ENCODE measurements around the gene STK32B. TPM values are rescaled to one million over a fixed set of nuclear protein-coding genes. Genes with fewer than 3 reads are reported as not detected.

The STK32B gene
- total RNA-seq, 6 donors from 2014 or later = 0.22 to 3.4 (median 1.0) TPM

DNA sequence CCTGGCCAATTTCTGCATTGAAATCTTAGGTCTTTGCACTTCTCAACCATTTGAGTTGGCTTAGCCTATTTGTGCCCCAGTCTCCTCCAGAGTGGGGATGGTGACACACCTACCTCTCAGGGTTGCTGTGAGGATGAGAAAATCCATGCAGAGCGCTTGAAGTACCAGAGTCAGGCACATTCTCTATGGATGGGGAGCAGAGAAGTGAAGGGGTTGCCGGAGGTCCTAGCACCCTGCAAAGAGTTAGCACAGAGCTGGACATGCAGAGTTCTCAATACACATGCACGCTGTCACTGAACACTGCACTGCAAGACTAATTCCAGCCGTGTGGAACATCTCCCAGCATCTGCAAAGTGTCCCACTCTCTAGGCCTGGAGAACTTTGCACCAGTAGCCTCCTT lies 2.6 kb upstream of the STK32B start:
- Histone ChIP-seq H3K4me3 (no peak overlapping the region), H3K4me1 (peaks cover 20 to 34% (median 23%) of the 10 kb centered on the region in 4 donors), H3K36me3 (no peaks in the 10 kb centered on the region), H3K9me3 (no peaks in the 10 kb centered on the region), H3K27me3 (peaks cover 0 to 18% (median 3%) of the 10 kb centered on the region in 4 donors), H3K27ac (no peak overlapping the region)
- ATAC-seq (ENCODE audit: low FRiP score in 2 of 2) (no peak), DNase-seq (no peak)
- 81 to 87% methylated on average over 4 of the region's 4 CpGs for WGBS, 2 donors
- TF ChIP-seq POLR2A (IDR thresholded peaks at IDR 0.05) (no peak), EP300 (IDR thresholded peaks at IDR 0.05) (no peak), POLR2AphosphoS5 (IDR thresholded peaks at IDR 0.05) (no peak)
- TF ChIP-seq, protein P1, sequence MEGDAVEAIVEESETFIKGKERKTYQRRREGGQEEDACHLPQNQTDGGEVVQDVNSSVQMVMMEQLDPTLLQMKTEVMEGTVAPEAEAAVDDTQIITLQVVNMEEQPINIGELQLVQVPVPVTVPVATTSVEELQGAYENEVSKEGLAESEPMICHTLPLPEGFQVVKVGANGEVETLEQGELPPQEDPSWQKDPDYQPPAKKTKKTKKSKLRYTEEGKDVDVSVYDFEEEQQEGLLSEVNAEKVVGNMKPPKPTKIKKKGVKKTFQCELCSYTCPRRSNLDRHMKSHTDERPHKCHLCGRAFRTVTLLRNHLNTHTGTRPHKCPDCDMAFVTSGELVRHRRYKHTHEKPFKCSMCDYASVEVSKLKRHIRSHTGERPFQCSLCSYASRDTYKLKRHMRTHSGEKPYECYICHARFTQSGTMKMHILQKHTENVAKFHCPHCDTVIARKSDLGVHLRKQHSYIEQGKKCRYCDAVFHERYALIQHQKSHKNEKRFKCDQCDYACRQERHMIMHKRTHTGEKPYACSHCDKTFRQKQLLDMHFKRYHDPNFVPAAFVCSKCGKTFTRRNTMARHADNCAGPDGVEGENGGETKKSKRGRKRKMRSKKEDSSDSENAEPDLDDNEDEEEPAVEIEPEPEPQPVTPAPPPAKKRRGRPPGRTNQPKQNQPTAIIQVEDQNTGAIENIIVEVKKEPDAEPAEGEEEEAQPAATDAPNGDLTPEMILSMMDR (IDR thresholded peaks at IDR 0.05) = no peak

DNA sequence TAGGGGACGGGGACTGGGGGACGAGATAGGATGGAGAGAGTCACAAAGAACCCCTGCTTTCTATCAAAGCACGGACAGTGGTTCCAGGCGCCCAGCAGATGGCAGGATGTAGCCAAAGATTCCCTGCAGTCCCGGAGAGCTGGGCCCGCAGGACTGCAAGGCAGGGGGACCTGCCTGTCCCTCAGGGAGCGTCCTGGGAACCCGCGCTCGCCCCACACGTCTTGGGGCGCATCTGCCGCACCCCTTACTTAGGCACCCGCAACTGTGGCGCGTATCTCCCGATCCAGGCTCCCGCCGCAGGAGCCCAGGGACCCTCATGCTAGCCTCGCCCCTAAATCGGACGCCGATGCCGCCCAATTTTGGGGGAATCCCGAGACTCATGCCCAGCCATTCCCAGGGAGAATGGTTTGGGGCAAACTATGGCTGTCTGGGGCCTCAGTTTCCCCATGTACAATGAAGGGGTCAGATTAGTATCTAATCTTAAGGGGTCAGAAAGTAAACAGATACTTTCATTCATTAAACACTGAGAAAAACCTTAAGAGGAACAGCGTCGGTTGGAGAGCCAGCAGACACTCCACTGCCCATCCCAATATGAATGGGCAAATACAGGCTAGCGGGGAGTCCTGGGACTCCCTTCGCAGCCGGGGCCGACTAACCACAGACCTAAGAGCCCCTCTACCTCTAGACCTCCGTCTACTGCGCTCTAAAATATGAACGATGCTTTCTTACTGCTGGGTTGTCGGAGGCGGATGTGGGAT lies 581 bp upstream of the STK32B start:
- Histone ChIP-seq H3K4me1 (peaks cover 14 to 22% (median 18%) of the 10 kb centered on the region in 4 donors), H3K36me3 (no peaks in the 10 kb centered on the region), H3K4me3 (peak overlapping the region; percentile 22 to 56 (median 45)), H3K27ac (no peak overlapping the region), H3K27me3 (peaks cover 0 to 18% (median 3%) of the 10 kb centered on the region in 4 donors), H3K9me3 (no peaks in the 10 kb centered on the region)
- ATAC-seq (ENCODE audit: low FRiP score in 2 of 2) (peak; percentile 78 to 89), DNase-seq (peak; percentile 63 to 81)
- no peak for TF ChIP-seq POLR2A (IDR thresholded peaks at IDR 0.05)
- no peak for TF ChIP-seq POLR2AphosphoS5 (IDR thresholded peaks at IDR 0.05)
- TF ChIP-seq, protein P1 (IDR thresholded peaks at IDR 0.05) = peak; percentile 23 to 68 (median 44)
- 2 to 3% methylated on average over 18 to 36 of the region's 36 CpGs for WGBS, 2 donors

DNA sequence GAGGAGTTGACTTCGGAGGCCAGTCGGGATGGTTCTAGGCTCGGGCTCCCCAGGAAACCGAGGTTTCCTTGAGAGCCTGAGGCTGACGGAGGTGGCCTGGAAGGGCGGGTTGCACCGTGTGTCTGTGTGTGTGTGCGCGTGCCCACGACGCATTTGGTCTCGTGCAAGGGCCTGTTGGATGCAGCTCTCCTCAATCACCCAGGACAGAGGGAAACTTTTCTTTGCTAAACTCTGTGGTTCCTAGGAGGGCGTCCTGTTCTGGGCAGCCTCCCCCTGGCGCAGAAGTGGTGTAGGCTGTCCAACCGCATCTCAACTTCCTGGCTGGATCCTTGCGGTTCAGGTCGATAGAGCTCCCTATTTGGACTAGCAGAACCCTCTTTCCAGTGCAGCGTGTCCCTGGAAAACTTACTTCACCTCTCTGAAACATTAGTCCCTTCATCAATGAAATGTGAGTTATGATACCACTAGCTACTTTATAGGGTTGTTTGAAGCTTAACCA lies 973 bp downstream of the STK32B start:
- Histone ChIP-seq H3K27ac (no peak overlapping the region), H3K36me3 (no peaks in the 10 kb centered on the region), H3K4me3 (peak overlapping the region in 3 of 4 donors; percentile 41 to 56 (median 49)), H3K4me1 (peaks cover 14 to 22% (median 18%) of the 10 kb centered on the region in 4 donors), H3K9me3 (no peaks in the 10 kb centered on the region), H3K27me3 (peaks cover 0 to 18% (median 3%) of the 10 kb centered on the region in 4 donors)
- no peak for DNase-seq
- peak in 1 of 2 donors; percentile 31 for ATAC-seq (ENCODE audit: low FRiP score in 2 of 2)
- TF ChIP-seq POLR2A (IDR thresholded peaks at IDR 0.05) (no peak), EP300 (IDR thresholded peaks at IDR 0.05) (no peak), POLR2AphosphoS5 (IDR thresholded peaks at IDR 0.05) (no peak)
- TF ChIP-seq, protein P1 (IDR thresholded peaks at IDR 0.05) = no peak
- WGBS, 2 donors = 24% methylated on average over 18 of the region's 18 CpGs; no CpG with 5 or more reads in 1 of the 2 donors

DNA sequence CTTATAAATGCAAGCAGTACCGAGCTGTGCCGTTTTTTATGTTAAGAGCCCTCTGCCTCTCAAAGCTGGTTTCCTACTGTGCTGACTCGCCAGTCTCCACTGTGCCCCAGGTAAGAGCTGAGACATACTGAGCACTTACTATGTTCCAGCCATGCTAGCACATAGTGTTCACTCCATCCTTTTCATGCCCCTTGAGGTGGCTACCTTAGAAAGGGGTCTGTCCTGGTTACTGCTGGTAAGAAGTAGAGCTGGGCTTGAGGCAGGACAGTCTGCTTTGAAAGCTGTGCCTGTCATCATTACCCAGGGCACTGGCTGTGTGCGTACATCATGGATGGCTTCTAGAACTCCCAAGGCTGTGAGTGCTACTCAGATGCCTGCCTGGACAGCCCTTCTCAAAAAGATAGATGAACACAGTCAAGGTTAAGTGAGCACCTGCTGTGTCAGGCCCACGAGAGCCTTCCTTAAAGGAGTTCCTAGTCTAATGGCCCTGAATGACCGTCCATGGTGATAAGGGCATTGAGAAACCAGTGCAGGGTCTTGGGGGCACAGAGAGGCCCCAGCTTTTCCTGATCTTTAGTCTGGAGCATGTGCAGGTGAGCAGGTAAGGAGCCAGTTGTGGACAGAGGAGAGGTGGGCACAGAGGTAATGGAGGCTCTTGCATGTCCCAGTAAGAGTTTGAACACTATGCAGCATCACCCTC lies 1.6 kb downstream of the STK32B start:
- WGBS, 2 donors = 71 to 72% methylated on average over 5 to 6 of the region's 6 CpGs
- Histone ChIP-seq H3K4me1 (peaks cover 14 to 22% (median 18%) of the 10 kb centered on the region in 4 donors), H3K4me3 (no peak overlapping the region), H3K9me3 (no peaks in the 10 kb centered on the region), H3K27ac (no peak overlapping the region), H3K27me3 (peaks cover 0 to 18% (median 3%) of the 10 kb centered on the region in 4 donors), H3K36me3 (no peaks in the 10 kb centered on the region)
- TF ChIP-seq, protein P1 (IDR thresholded peaks at IDR 0.05) = no peak
- TF ChIP-seq EP300 (IDR thresholded peaks at IDR 0.05) (no peak), POLR2AphosphoS5 (IDR thresholded peaks at IDR 0.05) (no peak), POLR2A (IDR thresholded peaks at IDR 0.05) (no peak)
- ATAC-seq (ENCODE audit: low FRiP score in 2 of 2) = no peak
- DNase-seq = no peak

Data from upper lobe of left lung (tissue), 6 donors.